Stimulated activated CD4-positive, alpha-beta T cell treated with anti-CD3 and anti-CD28 coated beads, Interleukin-4, amount 100 ng/mL, for 4 hours (primary cell): ENCODE measurements around the gene MRLN.
"Not testable (repeated sequence)": the region's sequence is repeated elsewhere in the genome, so short reads cannot be mapped to it uniquely, and the experiment has no call there.

ENCODE experiments used
- DNase-seq, 2 experiments: peaks; one replicate each; pipeline ENCODE4 v3.0.0-alpha.2; 2020

The MRLN gene

GRCh38 chr10:59753267-59753666, at the start of gene MRLN:
Gene MRLN (minus strand): TSS chr10:59753455.
- DNase-seq: no peak

DNA sequence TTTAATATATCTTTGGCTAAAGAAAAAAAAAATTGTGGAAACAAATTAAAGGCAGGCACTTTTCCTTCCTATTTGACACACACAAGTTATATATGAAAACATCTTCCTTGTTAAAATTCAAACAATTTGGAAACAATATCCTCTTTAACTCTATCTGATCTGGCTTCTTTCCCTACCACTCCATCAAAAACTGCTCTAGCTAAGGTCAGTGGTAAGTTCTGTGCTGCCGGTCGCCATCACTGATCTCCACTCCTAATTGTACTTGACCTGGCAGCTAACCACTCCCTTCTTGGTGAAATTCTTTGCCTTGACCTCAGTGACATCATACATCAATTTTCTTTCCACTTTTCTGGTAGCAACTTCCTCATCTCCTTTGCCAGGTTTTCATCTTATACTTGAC, 47.9 kb upstream of the MRLN start:
- no peak for DNase-seq

GRCh38 chr10:59799421-59799820, 46.2 kb upstream of the MRLN start:
- no peak for DNase-seq

GRCh38 chr10:59793919-59794318, 40.7 kb upstream of the MRLN start:
- no peak for DNase-seq

DNA sequence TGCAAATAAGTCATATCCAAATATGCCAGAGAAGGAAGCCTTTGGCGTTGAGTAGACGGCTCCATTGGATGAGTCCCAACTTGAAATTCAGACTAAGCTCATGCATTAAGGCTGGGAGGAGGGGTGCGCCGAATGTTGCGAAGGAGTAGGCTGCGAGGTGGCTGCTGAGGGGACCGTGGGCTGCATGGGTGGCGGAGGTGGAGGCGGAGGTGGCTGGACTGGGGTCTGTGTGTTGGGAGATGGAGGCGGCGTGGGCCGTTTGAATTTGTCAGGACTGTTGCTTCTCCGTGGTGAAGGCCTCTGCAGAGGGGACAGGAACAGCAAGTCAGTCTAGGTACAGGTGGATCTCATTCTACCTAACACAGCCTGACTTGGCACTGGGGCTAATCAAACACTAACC, 39.6 kb upstream of the MRLN start:
- DNase-seq: no peak

DNA sequence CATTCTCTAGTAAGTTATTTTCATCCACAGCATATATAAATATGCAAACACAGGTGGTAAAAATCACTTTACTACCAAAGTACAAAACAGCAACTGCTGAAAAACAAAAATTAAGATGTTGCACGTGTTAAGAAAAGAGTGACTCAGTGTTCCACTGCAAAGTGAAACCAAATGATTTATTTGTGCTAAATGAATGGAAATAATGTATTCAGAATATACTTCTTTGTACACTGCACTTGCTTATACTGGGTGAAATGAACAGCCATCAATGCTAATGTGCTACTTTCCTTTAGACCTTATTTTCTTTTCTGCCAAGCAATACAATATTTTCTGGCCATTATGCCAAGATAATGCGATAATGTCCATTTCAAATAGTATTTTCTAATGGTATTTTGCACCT, 38.3 kb upstream of the MRLN start:
- no peak for DNase-seq

DNA sequence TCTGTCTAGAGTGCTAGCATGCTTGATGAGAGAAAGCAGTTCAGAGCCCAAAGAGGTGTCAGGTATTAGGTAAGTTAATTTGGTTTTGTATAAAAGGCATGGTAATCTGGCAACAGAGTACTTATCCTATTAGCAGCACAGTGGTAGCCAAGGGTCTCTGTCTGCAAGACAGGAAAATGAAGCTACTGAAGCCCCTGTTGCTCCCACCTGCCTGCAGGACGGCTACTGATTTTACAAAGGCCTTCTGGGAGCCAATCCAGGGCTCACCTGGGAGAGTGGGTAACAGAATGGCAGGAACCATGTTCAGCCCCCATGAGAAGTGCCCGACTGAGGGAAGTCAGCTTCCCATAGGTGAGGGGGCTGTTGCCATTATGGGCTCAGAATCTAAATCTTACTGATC, 36.8 kb upstream of the MRLN start:
- not testable (repeated sequence) for DNase-seq

DNA sequence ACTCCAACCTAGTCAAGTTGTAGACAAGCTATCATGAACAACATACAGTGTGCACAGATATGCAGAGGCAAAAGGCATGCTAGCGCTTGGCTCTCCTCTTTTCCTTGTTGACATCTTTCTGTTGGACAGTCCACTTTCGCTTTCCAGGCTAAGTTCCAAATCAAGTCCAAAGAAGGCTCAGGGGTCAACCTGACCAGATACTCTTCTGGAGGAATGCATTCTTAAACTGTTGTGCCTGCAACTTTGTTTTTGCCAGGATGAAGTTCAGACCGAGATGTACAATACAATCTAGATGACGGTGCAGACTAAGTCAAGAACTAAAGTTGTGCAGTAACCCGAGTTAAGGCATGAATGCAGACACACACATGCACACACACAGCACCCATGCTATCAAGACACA, 35.7 kb upstream of the MRLN start:
- DNase-seq: not testable (repeated sequence)

- not testable (repeated sequence) for DNase-seq
These were observed 33.8 kb upstream of the MRLN start for GRCh38 chr10:59787032-59787431.

GRCh38 chr10:59785476-59785875, 32.2 kb upstream of the MRLN start:
- DNase-seq: not testable (repeated sequence)

DNA sequence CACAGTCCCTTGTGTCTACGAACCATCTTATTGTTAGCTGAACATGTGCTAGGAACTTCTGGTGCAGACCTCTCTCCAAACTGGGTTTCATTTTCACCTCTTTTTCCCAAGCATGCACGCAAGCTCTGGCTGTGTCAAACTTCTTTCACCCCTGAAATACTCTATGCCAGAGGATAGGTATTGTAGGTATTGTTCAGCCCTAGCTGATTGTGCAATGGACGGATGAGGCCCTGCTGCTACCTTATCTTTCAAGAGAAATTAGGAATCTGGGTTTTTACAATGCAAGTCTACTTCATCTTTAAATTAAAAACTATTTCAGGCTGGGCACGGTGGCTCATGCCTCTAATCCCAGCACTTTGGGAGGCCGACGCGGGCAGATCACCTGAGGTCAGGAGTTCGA, 28.3 kb upstream of the MRLN start:
- no peak for DNase-seq

DNA sequence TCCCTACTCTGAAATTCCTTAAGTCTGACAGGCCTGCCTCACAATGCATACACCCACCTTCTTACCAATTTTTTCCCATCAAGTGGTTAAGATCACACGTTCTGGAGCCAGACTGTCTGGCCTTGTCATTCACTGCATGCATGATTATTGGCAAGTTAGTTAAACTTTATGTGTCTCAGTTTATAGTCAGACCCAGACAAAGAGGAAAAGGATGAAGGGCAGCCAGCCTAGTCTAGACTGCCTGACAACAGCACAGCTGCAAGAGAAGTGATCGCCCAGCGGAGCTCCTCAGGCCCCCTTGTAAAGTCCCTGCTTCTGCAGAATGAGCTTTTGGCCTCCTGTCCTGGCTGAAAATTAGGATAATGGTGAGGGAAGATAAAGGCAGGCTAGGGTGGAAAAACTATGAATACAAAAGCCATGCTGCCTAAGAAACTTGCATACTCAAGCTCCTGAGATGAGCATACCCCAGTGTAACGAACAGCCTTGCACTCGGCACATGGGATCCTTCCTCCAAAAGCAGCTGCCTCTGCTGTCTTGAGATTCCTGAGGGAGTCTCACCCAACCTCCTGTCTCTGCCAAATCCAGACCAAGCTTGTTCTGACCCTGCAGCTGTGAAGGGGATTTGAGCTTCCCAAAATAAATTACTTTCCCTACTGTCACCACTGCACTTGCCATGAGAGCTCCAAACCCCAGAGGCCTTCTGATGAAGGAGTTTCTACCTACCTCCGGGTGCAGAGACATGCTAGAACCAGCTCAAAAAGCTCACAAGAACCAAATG, 26.7 kb upstream of the MRLN start:
- DNase-seq: no peak

DNA sequence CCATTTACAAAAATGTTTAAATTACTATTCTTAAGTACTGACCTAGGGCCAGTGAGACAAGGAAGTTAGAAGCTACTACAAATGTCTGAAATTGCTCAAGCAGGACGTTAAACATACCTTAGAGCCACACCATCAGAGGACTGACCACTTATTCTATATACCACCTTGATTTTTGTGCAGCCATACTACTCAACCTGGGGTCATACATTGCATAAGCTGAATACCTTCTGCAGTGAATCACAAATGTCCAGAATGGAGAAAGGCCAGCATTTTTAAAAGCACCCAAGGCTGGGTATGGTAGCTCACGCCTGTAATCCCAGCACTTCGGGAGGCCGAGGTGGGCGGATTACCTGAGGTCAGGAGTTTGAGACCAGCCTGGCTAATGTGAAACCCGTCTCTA, 21.2 kb upstream of the MRLN start:
- no peak for DNase-seq

GRCh38 chr10:59773088-59773487, 19.8 kb upstream of the MRLN start:
- no peak for DNase-seq

DNA sequence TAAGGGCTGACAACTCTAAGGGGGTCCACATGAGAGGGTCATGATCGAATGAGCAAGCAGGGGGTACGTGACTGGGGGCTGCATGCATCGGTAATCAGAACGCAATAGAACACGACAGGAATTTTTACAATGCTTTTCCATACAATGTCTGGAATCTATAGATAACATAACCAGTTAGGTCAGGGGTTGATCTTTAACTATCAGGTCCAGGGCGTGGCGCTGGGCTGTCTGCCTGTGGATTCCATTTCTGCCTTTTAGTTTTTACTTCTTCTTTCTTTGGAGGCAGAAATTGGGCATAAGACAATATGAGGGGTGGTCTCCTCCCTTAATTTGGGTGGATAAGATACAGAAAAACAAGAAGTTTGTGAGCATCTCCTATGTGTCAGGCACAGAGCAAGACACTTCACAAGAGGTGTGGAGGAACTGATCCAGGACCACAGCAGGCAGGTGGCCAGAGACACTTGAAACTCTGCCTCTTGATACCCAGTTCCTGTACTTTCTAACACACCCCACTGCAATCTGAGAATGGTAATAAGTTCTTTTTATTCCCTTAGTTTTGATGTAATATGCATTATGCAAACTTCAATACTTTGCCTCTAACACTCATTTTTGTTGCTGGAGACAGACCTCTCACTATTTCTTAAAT, 18.0 kb upstream of the MRLN start:
- DNase-seq: no peak

- DNase-seq: no peak
These were observed 17.4 kb upstream of the MRLN start for GRCh38 chr10:59770689-59771088.

GRCh38 chr10:59762505-59762904, 9.2 kb upstream of the MRLN start:
- no peak for DNase-seq

GRCh38 chr10:59757966-59758365, 4.7 kb upstream of the MRLN start:
- no peak for DNase-seq

- DNase-seq: no peak
These were observed 1.7 kb upstream of the MRLN start for GRCh38 chr10:59754951-59755350.

DNA sequence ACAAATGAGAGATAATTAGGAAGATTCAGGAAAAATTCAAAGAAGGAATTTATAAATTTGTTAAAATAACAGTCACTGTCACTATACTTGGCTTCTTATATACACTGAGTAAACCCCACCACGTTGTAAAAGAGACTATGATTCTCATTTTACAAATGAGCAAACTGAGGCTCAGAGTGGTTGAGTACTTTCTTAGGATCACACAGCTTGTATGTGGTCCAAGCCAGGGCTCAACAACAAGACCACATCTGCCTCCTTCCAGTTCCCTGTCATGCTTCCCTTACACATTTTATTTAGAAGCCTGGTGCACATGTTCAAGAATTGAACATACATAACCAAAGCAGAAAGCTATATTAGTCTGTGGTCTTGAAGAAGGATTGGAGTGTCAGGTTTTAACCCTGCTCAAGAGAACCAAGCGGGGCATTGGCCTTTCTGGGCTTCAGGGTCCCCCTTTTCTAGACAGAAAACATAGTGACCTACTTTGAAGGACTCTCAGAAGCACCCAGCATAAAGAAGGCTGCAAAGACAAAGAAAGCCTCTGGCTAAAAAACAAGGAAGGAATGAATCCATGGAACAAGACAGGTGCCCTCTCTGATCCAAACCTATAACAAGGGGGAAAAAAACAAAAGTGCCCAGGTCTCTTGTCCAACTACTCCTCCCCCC, 846 bp downstream of the MRLN start:
- DNase-seq: no peak

GRCh38 chr10:59750155-59750945, 2.9 kb downstream of the MRLN start:
- DNase-seq: no peak

GRCh38 chr10:59748834-59749233, 4.4 kb downstream of the MRLN start:
- no peak for DNase-seq

- no peak for DNase-seq
These were observed 8.0 kb downstream of the MRLN start for GRCh38 chr10:59745163-59745650.
